Progenitor cell of endocrine pancreas (in vitro differentiated cells): ENCODE results near the gene AATK. TPM values are rescaled to one million over a fixed set of nuclear protein-coding genes. Genes with fewer than 3 reads are reported as not detected.

Experiments
- DNase-seq: peaks from one replicate; pipeline ENCODE4 v3.0.0; 2021; ENCODE audit warnings: low spot score; ENCODE audit not compliant: unreplicated experiment
- H3K27ac Mint-ChIP-seq: 2 replicates; pipeline ENCODE4 v1.8.0; 2021; ENCODE audit warnings: mild to moderate bottlenecking, moderate library complexity, mixed read lengths
- H3K27me3 Mint-ChIP-seq: 2 replicates; pipeline ENCODE4 v1.8.0; 2021; ENCODE audit warnings: mixed read lengths
- H3K36me3 Mint-ChIP-seq: 2 replicates; pipeline ENCODE4 v1.8.0; 2022; ENCODE audit warnings: mixed read lengths; ENCODE audit not compliant: insufficient read depth
- H3K4me1 Mint-ChIP-seq: 2 replicates; pipeline ENCODE4 v1.8.0; 2021; ENCODE audit warnings: low read depth, mixed read lengths
- H3K4me3 Mint-ChIP-seq: 2 replicates; pipeline ENCODE4 v1.8.0; 2021; ENCODE audit warnings: low read depth, mild to moderate bottlenecking, moderate library complexity, mixed read lengths
- H3K9me3 Mint-ChIP-seq: 2 replicates; pipeline ENCODE4 v1.8.0; 2021; ENCODE audit warnings: low read depth, mixed read lengths
- total RNA-seq: library from RNA; stranded (reverse); gene quantifications from 2 replicates; pipeline ENCODE4 v1.2.1, GENCODE V29; 2021
- TF ChIP-seq, protein P1 (sequence below): fragments of 200-600 bp; sonication (generic); IDR thresholded peaks from one replicate; pipeline ENCODE4 v1.5.0; 2021; ENCODE audit warnings: antibody characterized with exemption, mild to moderate bottlenecking; ENCODE audit not compliant: unreplicated experiment

The AATK gene
- total RNA-seq, 1 donor from 2014 or later = 12.9 TPM

DNA sequence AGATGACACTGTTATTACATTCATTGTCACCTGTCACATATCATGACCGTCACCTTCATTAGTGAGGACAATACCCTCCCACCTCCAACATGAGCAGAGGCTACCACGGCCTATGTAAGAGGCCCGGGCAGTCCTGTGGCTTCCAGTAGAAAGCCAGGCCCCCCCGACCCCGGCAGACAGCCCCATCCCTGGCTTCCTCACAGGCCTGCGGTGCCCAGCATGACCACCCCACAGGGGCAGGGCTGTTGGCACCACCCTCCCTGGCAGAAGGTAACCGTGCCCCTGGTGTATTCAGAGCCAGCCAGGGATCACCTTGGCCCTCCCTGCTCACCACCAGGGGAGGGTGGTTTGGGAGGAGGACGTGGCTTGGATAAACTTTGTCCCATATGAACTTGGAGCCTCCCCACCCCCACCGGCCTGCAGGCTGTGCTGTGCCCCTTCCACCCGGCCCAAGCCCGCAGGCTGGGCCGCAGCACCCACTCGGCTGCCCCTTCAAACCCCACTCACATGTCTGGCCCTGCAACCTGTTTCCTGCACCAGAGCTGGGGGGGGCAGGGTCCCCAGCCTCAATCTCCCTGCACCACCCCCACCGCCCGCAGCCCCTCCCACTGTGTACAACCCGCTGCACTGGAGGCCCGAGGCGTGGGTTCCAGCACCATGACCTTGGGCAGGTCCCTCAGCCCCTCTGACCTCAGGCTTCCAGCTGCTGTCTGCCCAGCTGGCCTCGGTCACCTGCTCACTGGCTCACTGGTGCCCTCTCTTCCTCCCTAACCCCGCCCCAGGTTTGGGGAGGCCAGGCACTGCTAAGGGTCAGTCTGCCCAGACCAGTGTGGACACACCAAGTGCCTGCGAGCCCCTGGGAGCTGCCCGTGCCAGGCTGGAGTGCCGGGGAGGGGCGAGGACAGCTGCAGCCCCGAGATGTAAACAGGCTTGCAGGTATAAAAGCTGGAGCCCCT lies 12.4 kb upstream of the AATK start:
- H3K27ac Mint-ChIP-seq = no peak overlapping the region
- no peaks in the 10 kb centered on the region for H3K4me1 Mint-ChIP-seq
- TF ChIP-seq, protein P1, sequence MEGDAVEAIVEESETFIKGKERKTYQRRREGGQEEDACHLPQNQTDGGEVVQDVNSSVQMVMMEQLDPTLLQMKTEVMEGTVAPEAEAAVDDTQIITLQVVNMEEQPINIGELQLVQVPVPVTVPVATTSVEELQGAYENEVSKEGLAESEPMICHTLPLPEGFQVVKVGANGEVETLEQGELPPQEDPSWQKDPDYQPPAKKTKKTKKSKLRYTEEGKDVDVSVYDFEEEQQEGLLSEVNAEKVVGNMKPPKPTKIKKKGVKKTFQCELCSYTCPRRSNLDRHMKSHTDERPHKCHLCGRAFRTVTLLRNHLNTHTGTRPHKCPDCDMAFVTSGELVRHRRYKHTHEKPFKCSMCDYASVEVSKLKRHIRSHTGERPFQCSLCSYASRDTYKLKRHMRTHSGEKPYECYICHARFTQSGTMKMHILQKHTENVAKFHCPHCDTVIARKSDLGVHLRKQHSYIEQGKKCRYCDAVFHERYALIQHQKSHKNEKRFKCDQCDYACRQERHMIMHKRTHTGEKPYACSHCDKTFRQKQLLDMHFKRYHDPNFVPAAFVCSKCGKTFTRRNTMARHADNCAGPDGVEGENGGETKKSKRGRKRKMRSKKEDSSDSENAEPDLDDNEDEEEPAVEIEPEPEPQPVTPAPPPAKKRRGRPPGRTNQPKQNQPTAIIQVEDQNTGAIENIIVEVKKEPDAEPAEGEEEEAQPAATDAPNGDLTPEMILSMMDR = no peak

DNA sequence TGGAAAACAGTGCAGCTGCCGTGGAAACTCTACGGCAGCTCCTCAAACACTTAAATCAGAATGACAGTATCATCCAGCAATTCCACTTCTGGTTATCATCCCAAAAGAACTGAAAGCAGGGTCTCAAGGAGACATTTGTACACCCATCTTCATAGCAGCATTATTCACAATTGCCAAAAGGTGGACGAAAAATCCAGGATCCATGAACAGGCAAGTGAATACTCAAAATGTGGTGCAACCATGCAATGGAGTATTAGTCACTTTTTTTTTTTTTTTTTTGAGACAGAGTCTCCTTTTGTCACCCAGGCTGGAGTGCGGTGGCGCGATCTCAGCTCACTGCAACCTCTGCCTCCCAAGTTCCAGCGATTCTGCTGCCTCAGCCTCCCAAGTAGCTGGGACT lies 10.6 kb upstream of the AATK start:
- Mint-ChIP-seq H3K4me1 (peaks cover 2% of the 10 kb centered on the region), H3K27me3 (no peaks in the 10 kb centered on the region), H3K9me3 (peaks cover 9% of the 10 kb centered on the region), H3K4me3 (no peak overlapping the region), H3K36me3 (peaks cover 9% of the 10 kb centered on the region), H3K27ac (no peak overlapping the region)
- DNase-seq = no peak
- TF ChIP-seq, protein P1 = no peak

More for the DNA sequence above, 12.4 kb upstream of the AATK start:
- H3K27me3 Mint-ChIP-seq = no peaks in the 10 kb centered on the region
- H3K36me3 Mint-ChIP-seq = peaks cover 8% of the 10 kb centered on the region
- DNase-seq = no peak
- H3K9me3 Mint-ChIP-seq = peaks cover 9% of the 10 kb centered on the region
- no peak overlapping the region for H3K4me3 Mint-ChIP-seq

DNA sequence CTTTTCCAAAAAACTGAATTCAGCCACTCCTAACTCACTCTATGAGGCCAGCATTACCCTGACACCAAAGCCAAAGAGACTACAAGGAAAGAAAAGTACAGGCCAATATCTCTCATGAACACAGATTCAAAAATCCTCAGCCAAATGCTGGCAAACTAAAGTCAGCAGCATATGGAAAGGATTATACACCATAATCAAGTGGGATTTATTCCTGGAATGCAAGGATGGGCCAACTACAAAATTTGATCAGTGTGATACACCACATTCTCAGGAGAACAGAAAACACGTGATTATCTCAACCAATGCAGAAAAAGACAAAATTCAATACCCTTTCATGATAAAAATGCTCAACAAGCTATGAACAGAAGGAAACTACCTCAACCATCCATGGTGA lies 7.7 kb upstream of the AATK start:
- H3K36me3 Mint-ChIP-seq = peaks cover 9% of the 10 kb centered on the region
- no peak for DNase-seq
- no peaks in the 10 kb centered on the region for H3K27me3 Mint-ChIP-seq
- TF ChIP-seq, protein P1 = no peak
- H3K9me3 Mint-ChIP-seq = peaks cover 9% of the 10 kb centered on the region
- H3K4me1 Mint-ChIP-seq = peaks cover 2% of the 10 kb centered on the region
- no peak overlapping the region for H3K4me3 Mint-ChIP-seq
- no peak overlapping the region for H3K27ac Mint-ChIP-seq

DNA sequence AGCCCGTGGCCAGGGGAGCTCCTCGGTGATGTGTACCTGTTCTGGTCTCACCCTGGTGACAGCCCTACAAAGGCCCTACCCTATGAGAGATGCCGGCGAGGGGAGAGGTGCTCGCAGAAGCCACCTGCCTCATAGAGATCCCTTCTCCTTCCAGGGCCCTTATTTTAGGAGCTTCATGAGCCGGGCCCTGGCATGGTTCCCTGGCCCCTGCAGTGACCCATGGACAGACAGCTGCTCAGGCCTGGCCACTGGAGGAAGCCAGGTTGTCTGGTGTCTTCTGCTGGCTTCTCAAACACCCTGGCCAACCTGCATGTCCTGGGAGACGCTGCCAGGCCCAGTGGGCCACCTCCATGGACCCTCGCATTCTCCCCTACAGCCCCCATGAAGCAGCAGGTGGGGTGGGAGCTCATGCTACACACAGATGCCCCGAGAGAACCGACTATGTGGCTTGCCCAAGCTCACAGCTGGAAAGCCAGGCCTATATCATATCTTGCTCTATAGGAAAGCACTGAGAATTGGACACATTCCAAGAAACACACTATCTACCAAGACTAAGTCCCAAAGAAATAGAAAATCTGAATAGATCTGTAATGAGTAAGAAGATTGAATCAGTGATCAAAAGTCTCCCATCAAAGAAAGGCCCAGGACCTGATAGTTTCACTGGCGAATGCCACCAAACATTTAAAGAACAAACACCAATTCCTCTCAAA lies 7.2 kb upstream of the AATK start:
- Mint-ChIP-seq H3K4me1 (peaks cover 2% of the 10 kb centered on the region), H3K36me3 (peaks cover 9% of the 10 kb centered on the region), H3K27me3 (no peaks in the 10 kb centered on the region), H3K27ac (no peak overlapping the region), H3K4me3 (no peak overlapping the region), H3K9me3 (peaks cover 9% of the 10 kb centered on the region)
- TF ChIP-seq, protein P1 = no peak
- no peak for DNase-seq

DNA sequence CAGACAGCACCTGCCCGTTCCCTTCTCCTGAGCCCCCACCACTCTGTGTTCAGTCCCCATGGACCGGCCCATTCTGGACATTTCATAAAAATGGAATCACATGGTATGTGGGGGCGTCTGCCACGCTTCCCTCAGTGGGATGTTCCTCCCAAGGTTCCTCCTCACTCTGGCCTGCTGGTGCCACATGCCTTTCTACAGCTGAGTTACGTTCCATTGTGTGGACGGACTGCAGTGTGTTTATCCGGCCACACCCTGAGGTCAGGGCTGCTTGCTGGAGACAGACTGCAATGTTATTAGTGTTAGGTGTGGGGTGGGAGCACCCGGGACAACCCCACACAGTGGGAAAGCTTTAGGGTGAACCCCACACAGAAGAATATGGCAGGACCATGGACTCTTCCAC lies 5.9 kb upstream of the AATK start:
- no peak for DNase-seq
- peaks cover 9% of the 10 kb centered on the region for H3K36me3 Mint-ChIP-seq
- no peak overlapping the region for H3K27ac Mint-ChIP-seq

More for the DNA sequence above, 5.9 kb upstream of the AATK start:
- Mint-ChIP-seq H3K4me3 (no peak overlapping the region), H3K4me1 (peaks cover 3% of the 10 kb centered on the region), H3K27me3 (no peaks in the 10 kb centered on the region), H3K9me3 (peaks cover 9% of the 10 kb centered on the region)
- TF ChIP-seq, protein P1 = no peak
